ENCODE measurements around the gene SOST.
"Not testable (repeated sequence)": the region's sequence is repeated elsewhere in the genome, so short reads cannot be mapped to it uniquely, and the experiment has no call there.

Gene SOST

GRCh38 chr17:43758497-43759174 lies at the start of gene SOST:
TSS of gene SOST (minus strand) at chr17:43758791. CDS start at chr17:43758741, 50 bp downstream.
- DNase-seq, result no peak

GRCh38 chr17:43808076-43808475 lies 49.5 kb upstream of the SOST start:
- DNase-seq, result no peak

- DNase-seq, result no peak
Observed at GRCh38 chr17:43805117-43805516, 46.5 kb upstream of the SOST start.

GRCh38 chr17:43803758-43804157 lies 45.2 kb upstream of the SOST start:
- DNase-seq, result no peak

- DNase-seq, result no peak
Observed at GRCh38 chr17:43801844-43802243, 43.3 kb upstream of the SOST start.

- no peak for DNase-seq
Observed at GRCh38 chr17:43800736-43801135, 42.1 kb upstream of the SOST start.

- DNase-seq, result no peak
Observed at GRCh38 chr17:43799047-43799446, 40.5 kb upstream of the SOST start.

GRCh38 chr17:43798024-43798423 lies 39.4 kb upstream of the SOST start:
- not testable (repeated sequence) for DNase-seq

GRCh38 chr17:43792668-43793067 lies 34.1 kb upstream of the SOST start:
- DNase-seq, result not testable (repeated sequence)

- no peak for DNase-seq
Observed at GRCh38 chr17:43791589-43791988, 33.0 kb upstream of the SOST start.

- no peak for DNase-seq
Observed at GRCh38 chr17:43790311-43790940, 31.8 kb upstream of the SOST start.

GRCh38 chr17:43789482-43789881 lies 30.9 kb upstream of the SOST start:
- DNase-seq, result no peak

- DNase-seq, result no peak
Observed at GRCh38 chr17:43788540-43788939, 29.9 kb upstream of the SOST start.

GRCh38 chr17:43787728-43788127 lies 29.1 kb upstream of the SOST start:
- DNase-seq, result no peak

- DNase-seq, result no peak
Observed at GRCh38 chr17:43784628-43785101, 26.1 kb upstream of the SOST start.

GRCh38 chr17:43784068-43784467 lies 25.5 kb upstream of the SOST start:
- DNase-seq, result no peak

GRCh38 chr17:43782913-43783680 lies 24.5 kb upstream of the SOST start:
- DNase-seq, result no peak

GRCh38 chr17:43780135-43780534 lies 21.5 kb upstream of the SOST start, which contains the start of gene CFAP97D1:
TSS of gene CFAP97D1 (plus strand) at chr17:43780435. CDS start at chr17:43780463, 28 bp downstream.
- DNase-seq, result no peak

GRCh38 chr17:43779145-43780125 lies 20.8 kb upstream of the SOST start:
- DNase-seq, result no peak

GRCh38 chr17:43778337-43779144 lies 19.9 kb upstream of the SOST start, which contains the start of gene DUSP3:
TSS of gene DUSP3 (minus strand) at chr17:43778977. CDS start at chr17:43778924, 53 bp downstream.
- DNase-seq, result peak; percentile 77
